GM21529 (cell line): Measurements from ENCODE around the gene HMX2.
A peak's percentile ranks its signal among the peaks of the same experiment; 100 is the strongest.
"Not testable (repeated sequence)": the region's sequence is repeated elsewhere in the genome, so short reads cannot be mapped to it uniquely, and the experiment has no call there.

ENCODE experiments used
- ATAC-seq: cut with Tn5 transposase; IDR thresholded peaks from one replicate; pipeline ENCODE4 v1.9.1; 2021; ENCODE audit not compliant: unreplicated experiment

The HMX2 gene

GRCh38 chr10:123150986-123151736 is 3.2 kb downstream of the HMX2 start:
- no peak for ATAC-seq

- no peak for ATAC-seq
Measured at GRCh38 chr10:123151737-123152135, 3.8 kb downstream of the HMX2 start.

DNA sequence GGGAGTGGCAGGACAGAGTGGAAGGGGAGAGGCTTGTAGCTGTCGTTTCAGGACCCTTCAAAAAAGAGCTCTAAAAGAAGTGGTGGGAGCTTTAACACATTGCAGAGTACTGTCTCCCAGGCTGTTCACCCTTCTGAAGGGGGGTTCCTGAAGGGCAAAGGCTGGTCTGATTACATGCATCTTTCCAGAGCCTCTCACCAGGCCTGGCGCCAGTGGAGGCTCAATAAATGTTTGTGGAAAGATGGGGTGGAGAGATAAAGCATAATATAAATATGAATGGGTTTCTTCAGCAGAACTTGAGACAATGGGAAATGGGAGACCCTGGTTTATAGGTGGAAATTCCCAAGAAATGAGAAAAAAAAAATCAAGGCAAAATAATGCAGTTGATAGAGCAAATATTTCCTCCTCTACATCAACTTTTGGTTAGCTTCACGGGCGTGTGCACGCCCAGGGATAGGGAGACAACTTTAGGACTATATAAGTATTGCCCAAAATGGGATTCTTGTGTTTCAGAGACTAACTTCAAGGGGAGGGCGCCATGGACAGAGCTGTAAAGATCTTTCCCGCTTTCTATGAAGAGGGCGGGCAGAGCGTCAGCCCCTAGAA is 5.7 kb downstream of the HMX2 start:
- no peak for ATAC-seq

DNA sequence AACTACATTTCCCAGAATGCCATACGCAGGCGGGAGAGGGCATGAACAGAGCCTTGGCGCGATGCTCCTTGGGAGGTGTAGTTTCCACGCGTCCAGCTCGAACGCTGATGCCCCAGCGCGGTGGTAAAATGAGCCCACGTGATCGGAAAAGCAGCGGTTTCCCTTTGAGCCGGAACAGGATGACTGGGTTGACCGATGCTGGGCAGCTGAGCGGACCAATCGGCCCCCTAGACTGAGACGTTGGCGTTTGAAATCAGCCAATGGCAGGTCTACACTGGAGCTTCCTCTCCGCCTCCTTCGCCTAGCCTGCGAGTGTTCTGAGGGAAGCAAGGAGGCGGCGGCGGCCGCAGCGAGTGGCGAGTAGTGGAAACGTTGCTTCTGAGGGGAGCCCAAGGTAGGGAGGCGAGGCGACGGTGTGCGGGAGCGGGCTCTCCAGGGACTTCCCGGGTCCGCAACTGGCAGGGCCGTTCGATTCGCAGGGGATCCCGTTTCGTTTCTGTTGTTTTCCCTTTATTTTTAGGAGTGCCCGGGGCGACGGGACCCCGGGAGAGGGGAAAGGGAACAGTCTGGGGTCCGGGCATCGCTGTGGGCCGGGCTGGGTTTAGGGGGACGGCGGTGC is 6.3 kb downstream of the HMX2 start, which contains the start of gene BUB3:
BUB3 (plus strand) TSS at position 311 of the 619 bp plus-strand sequence. CDS start 516 bp downstream, outside the sequence.
- ATAC-seq, result peak; percentile 85

DNA sequence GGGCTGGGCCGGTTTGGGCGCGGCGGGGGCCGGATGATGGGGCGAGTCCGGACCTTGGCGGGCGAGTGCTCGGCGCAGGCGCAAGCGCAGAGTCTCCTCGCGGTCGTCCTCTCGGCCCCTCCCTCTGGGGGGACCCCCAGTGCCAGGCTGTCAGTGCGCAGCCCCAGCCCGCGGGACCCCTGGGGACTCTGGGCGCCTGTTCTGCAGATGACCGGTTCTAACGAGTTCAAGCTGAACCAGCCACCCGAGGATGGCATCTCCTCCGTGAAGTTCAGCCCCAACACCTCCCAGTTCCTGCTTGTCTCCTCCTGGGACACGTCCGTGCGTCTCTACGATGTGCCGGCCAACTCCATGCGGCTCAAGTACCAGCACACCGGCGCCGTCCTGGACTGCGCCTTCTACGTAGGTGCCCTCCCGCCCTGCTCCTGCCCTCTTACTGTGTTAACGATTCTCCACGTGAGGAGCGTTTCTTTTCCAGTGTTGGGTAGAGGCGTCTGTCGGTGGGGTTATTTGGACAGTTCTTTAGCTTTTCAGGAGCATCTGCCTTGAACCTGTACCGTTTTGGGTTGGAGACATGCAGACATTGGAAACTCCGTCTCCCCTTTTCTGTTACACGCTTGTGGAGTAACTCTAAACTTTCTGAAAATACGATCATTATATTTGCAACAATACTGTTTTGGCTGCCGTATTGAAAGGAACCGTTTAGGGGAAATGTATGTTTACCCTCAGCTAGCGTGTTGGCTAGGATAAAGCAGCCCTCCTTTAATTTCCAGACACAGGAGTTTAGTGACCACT is 7.0 kb downstream of the HMX2 start:
- ATAC-seq, result peak; percentile 49

DNA sequence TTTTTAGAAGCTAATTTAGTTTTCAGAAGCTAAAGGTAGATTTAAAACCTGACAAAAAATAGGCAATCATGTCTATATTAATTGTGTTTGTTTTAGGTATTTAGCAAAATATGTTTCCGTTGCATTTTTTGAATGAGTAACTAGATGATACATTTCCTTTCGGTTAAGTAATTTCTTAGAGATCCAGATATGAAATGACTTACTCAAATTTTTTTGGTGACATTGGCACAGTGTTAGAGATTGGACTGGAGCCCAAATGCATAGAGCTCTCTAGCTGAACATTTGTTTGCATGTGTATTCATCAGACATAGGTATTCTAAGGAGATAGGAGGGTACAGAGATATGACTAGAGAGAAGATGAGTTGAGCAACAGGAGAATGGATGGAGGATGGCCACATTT is 8.1 kb downstream of the HMX2 start:
- ATAC-seq, result no peak

DNA sequence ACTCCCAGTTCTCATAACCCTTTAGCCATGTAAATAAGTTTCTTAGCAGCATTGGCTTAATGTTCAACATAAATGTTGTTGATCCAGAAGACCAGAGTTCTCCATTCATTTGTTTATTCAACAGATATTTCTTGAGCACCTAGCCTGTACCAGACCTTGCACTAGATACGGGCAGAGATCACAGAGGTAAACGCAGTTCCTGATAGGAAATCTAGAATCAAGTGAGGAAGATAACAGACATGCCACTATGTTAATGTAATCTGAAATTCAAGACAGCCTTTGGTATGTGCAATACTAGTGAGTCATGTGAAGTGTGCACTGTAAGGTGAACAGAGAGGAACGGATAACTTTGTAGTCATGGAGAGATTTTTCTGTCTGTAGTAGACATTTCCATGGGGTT is 9.3 kb downstream of the HMX2 start:
- ATAC-seq, result no peak

GRCh38 chr10:123158682-123159081 is 10.7 kb downstream of the HMX2 start:
- ATAC-seq, result no peak

DNA sequence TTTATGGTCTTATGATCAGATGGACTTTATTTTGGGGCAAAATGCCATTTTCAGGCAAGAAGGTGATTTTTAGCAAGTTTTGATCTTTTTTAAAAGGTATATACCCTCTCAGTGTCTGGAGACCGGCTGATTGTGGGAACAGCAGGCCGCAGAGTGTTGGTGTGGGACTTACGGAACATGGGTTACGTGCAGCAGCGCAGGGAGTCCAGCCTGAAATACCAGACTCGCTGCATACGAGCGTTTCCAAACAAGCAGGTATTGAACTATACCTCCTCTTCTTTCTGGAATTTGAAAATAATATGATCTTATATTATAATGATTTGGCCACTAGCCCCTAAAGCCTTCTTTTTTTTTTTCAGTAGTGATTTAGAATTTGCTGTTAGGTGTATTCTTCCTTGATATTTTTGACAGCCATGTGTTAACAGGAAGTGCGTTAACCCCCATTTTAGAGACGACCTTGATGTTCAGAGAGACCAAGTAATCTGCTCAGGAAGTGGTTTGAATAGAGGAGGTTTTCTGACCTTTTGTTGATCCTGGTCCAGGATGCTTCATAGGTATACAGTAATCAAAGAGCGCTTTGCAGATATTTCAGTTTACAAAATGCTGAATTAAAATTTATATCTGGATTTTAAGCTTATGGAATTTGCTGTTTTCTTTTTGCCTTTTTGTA is 12.5 kb downstream of the HMX2 start:
- ATAC-seq, result no peak

GRCh38 chr10:123164319-123164718 is 16.4 kb downstream of the HMX2 start:
- ATAC-seq, result no peak

DNA sequence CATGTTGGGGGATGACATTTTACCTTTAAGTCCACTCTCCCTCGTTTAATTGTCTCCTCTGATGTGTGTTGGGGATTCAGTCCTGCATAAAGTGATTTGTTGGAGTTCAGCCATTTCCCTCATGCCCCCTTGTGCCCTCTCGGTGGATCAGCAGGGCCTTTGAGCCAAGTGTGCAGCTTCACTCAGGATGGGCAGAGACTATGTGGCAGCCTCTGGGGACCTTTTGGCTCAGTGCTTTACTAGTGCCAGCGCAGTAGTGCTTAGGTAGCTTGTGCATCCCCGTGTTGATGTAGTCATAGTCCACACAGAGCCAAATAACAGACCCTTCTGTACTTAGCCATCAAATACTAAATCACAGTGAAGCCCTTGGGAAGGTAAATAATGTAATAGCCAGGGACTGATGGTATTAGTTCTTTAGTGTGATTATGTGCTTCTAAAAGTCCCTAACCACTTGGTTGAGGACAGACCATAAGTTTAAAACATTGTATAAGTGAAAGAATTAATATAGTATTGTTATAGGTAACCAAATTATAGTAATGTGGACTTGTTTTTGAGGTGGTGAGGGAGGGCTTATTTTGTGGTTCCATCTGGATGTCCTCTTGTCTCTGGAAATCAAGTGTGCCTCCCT is 17.6 kb downstream of the HMX2 start:
- no peak for ATAC-seq

GRCh38 chr10:123166618-123167017 is 18.7 kb downstream of the HMX2 start:
- ATAC-seq, result no peak

GRCh38 chr10:123170961-123171360 is 23.0 kb downstream of the HMX2 start:
- ATAC-seq, result no peak

DNA sequence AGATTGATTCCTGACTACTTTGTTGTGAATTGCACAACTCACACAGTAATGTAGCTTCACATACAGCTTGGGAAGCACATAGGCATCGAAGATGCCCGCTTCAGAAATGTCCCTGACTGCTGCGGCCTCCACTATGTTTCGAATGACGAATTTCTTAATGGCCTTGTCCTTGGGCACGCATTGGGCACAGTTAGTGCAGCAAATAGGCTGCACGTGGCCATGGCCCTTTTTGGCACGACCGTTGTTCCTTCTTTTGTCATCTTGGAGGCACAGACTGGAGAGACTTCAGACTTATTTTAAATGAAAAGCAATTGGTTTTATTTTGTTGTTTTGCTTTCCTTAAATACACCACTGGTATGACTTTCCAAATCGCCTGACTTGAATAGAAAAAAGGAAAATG is 23.7 kb downstream of the HMX2 start:
- not testable (repeated sequence) for ATAC-seq

GRCh38 chr10:123175389-123176387 is 27.8 kb downstream of the HMX2 start:
- no peak for ATAC-seq

- not testable (repeated sequence) for ATAC-seq
Measured at GRCh38 chr10:123178390-123178789, 30.5 kb downstream of the HMX2 start.

- ATAC-seq, result no peak
Measured at GRCh38 chr10:123180101-123181090, 32.5 kb downstream of the HMX2 start.

DNA sequence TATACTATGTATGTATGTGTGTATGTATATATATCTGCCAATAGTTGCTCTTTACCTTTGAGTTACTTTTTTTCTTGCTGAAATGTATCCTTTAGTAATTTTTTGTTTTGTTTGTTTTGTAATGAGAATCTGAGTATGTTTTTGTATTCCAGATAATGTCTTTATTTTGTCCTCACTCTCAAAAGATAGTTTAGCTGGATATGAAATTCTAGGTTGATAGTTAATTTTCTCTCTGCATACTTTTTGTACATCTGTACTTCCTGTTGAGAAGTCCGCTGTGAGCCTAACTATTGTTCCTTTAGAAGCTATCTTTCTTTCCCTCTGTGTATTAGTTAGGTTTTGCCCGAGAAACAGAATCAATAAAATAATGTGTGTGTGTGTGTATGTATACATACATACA is 35.8 kb downstream of the HMX2 start:
- ATAC-seq, result no peak
